Skeletal muscle tissue (tissue), 4 donors: ENCODE results near the gene TNFRSF25. TPM values are rescaled to one million over a fixed set of nuclear protein-coding genes. Genes with fewer than 3 reads are reported as not detected.

ENCODE experiments used
- H3K27ac ChIP-seq: one replicate; pipeline ENCODE4 v1.7.0; 2013; ENCODE audit warnings: mild to moderate bottlenecking, low read depth, low read length, inconsistent platforms
- H3K27me3 ChIP-seq, 3 donors: one replicate each; pipeline ENCODE4 v1.7.0; 2013; ENCODE audit warnings: low read length in 3 of 3; ENCODE audit not compliant: control insufficient read depth in 3 of 3, insufficient read depth in 3 of 3
- H3K36me3 ChIP-seq, 3 donors: one replicate each; pipeline ENCODE4 v1.7.0; 2013; ENCODE audit warnings: low read length in 3 of 3; ENCODE audit not compliant: control insufficient read depth in 3 of 3, insufficient read depth in 3 of 3
- H3K4me1 ChIP-seq, 3 donors: one replicate each; pipeline ENCODE4 v1.7.0; 2013; ENCODE audit warnings: low read length in 3 of 3, mild to moderate bottlenecking in 3 of 3; ENCODE audit not compliant: control insufficient read depth in 3 of 3, insufficient read depth in 3 of 3
- H3K4me3 ChIP-seq, 3 donors: one replicate each; pipeline ENCODE4 v1.7.0; 2013; ENCODE audit warnings: low read length in 3 of 3
- H3K9ac ChIP-seq, 3 donors: one replicate each; pipeline ENCODE4 v1.7.0; 2013; ENCODE audit warnings: low read length in 3 of 3, mild to moderate bottlenecking in 3 of 3, moderate library complexity in 2 of 3, low read depth in 1 of 3
- H3K9me3 ChIP-seq, 3 donors: one replicate each; pipeline ENCODE4 v1.7.0; 2013; ENCODE audit warnings: low read length in 3 of 3; ENCODE audit not compliant: control insufficient read depth in 3 of 3
- total RNA-seq: library from RNA; depleted of rRNA; stranded (reverse); fragments of >200 nt; gene quantifications from one replicate; pipeline ENCODE4 v1.2.3, GENCODE V29; 2014
- donor health status: Osteomylitis.

TNFRSF25 gene
- total RNA-seq, 1 donor from 2014 or later, result 3.7 TPM

GRCh38 chr1:6483017-6483760 lies 17.2 kb upstream of the TNFRSF25 start:
- Histone ChIP-seq H3K9ac (no peak overlapping the region), H3K4me3 (no peak overlapping the region), H3K27ac (no peak overlapping the region), H3K36me3 (no peaks in the 10 kb centered on the region), H3K4me1 (peaks cover 6 to 8% (median 8%) of the 10 kb centered on the region in 3 donors), H3K27me3 (peaks cover 10 to 20% (median 18%) of the 10 kb centered on the region in 3 donors), H3K9me3 (no peaks in the 10 kb centered on the region)

GRCh38 chr1:6481820-6482219 lies 15.8 kb upstream of the TNFRSF25 start:
- no peak overlapping the region for H3K9ac ChIP-seq
- H3K27me3 ChIP-seq, result peaks cover 10 to 20% (median 18%) of the 10 kb centered on the region in 3 donors
- no peaks in the 10 kb centered on the region for H3K36me3 ChIP-seq
- no peaks in the 10 kb centered on the region for H3K9me3 ChIP-seq
- H3K4me3 ChIP-seq, result no peak overlapping the region
- H3K4me1 ChIP-seq, result peaks cover 6 to 8% (median 8%) of the 10 kb centered on the region in 3 donors
- H3K27ac ChIP-seq, result no peak overlapping the region

- H3K9ac ChIP-seq, result no peak overlapping the region
Observed at GRCh38 chr1:6477039-6477820, 11.3 kb upstream of the TNFRSF25 start.

GRCh38 chr1:6476483-6476882 lies 10.5 kb upstream of the TNFRSF25 start:
- H3K4me1 ChIP-seq, result no peaks in the 10 kb centered on the region
- no peak overlapping the region for H3K4me3 ChIP-seq
- no peak overlapping the region for H3K9ac ChIP-seq
- H3K27ac ChIP-seq, result no peak overlapping the region
- H3K9me3 ChIP-seq, result no peaks in the 10 kb centered on the region
- peaks cover 0 to 5% (median 3%) of the 10 kb centered on the region in 3 donors for H3K36me3 ChIP-seq
- peaks cover 0 to 8% (median 2%) of the 10 kb centered on the region in 3 donors for H3K27me3 ChIP-seq

More at GRCh38 chr1:6477039-6477820, 11.3 kb upstream of the TNFRSF25 start:
- H3K4me1 ChIP-seq, result no peaks in the 10 kb centered on the region
- peaks cover 0 to 4% (median 2%) of the 10 kb centered on the region in 3 donors for H3K27me3 ChIP-seq
- H3K4me3 ChIP-seq, result no peak overlapping the region
- H3K9me3 ChIP-seq, result no peaks in the 10 kb centered on the region
- H3K27ac ChIP-seq, result no peak overlapping the region
- peaks cover 0 to 5% (median 3%) of the 10 kb centered on the region in 3 donors for H3K36me3 ChIP-seq

- Histone ChIP-seq H3K4me1 (no peaks in the 10 kb centered on the region), H3K9me3 (no peaks in the 10 kb centered on the region), H3K27me3 (peaks cover 0 to 8% (median 2%) of the 10 kb centered on the region in 3 donors), H3K36me3 (peaks cover 0 to 5% (median 3%) of the 10 kb centered on the region in 3 donors), H3K9ac (no peak overlapping the region), H3K4me3 (no peak overlapping the region), H3K27ac (no peak overlapping the region)
Observed at GRCh38 chr1:6475381-6476133, 9.6 kb upstream of the TNFRSF25 start.

- no peaks in the 10 kb centered on the region for H3K9me3 ChIP-seq
- no peak overlapping the region for H3K4me3 ChIP-seq
- H3K36me3 ChIP-seq, result peaks cover 0 to 5% (median 3%) of the 10 kb centered on the region in 3 donors
- H3K27ac ChIP-seq, result no peak overlapping the region
- H3K9ac ChIP-seq, result no peak overlapping the region
- no peaks in the 10 kb centered on the region for H3K4me1 ChIP-seq
- H3K27me3 ChIP-seq, result peaks cover 0 to 8% (median 2%) of the 10 kb centered on the region in 3 donors
Observed at GRCh38 chr1:6474815-6475282, 8.9 kb upstream of the TNFRSF25 start.

GRCh38 chr1:6473974-6474814 lies 8.2 kb upstream of the TNFRSF25 start:
- H3K27ac ChIP-seq, result no peak overlapping the region
- H3K4me3 ChIP-seq, result no peak overlapping the region
- H3K9me3 ChIP-seq, result no peaks in the 10 kb centered on the region
- H3K9ac ChIP-seq, result no peak overlapping the region
- no peaks in the 10 kb centered on the region for H3K4me1 ChIP-seq
- peaks cover 0 to 8% (median 2%) of the 10 kb centered on the region in 3 donors for H3K27me3 ChIP-seq
- peaks cover 0 to 5% (median 3%) of the 10 kb centered on the region in 3 donors for H3K36me3 ChIP-seq

- H3K27me3 ChIP-seq, result peaks cover 0 to 8% (median 2%) of the 10 kb centered on the region in 3 donors
- H3K4me3 ChIP-seq, result no peak overlapping the region
- H3K36me3 ChIP-seq, result peaks cover 0 to 5% (median 3%) of the 10 kb centered on the region in 3 donors
- H3K4me1 ChIP-seq, result no peaks in the 10 kb centered on the region
- no peaks in the 10 kb centered on the region for H3K9me3 ChIP-seq
- no peak overlapping the region for H3K9ac ChIP-seq
- no peak overlapping the region for H3K27ac ChIP-seq
Observed at GRCh38 chr1:6473156-6473555, 7.2 kb upstream of the TNFRSF25 start.

- H3K4me1 ChIP-seq, result no peaks in the 10 kb centered on the region
Observed at GRCh38 chr1:6472391-6472790, 6.4 kb upstream of the TNFRSF25 start.

More at GRCh38 chr1:6472391-6472790, 6.4 kb upstream of the TNFRSF25 start:
- no peak overlapping the region for H3K9ac ChIP-seq
- H3K27ac ChIP-seq, result no peak overlapping the region
- no peaks in the 10 kb centered on the region for H3K9me3 ChIP-seq
- H3K4me3 ChIP-seq, result no peak overlapping the region
- H3K36me3 ChIP-seq, result peaks cover 0 to 5% (median 3%) of the 10 kb centered on the region in 3 donors
- peaks cover 0 to 8% (median 2%) of the 10 kb centered on the region in 3 donors for H3K27me3 ChIP-seq
